HEK293 (cell line): ENCODE results near the gene TSR1.
A peak's percentile ranks its signal among the peaks of the same experiment; 100 is the strongest.

Source experiments
- BCL11A ChIP-seq: fragments of 450-650 bp; formaldehyde crosslinking; IDR thresholded peaks from 2 replicates; pipeline ENCODE4 v1.5.1; 2016; ENCODE audit warnings: low read depth, missing biosample characterization, missing genetic modification characterization
- GFI1B ChIP-seq: fragments of 450-650 bp; formaldehyde crosslinking; IDR thresholded peaks from 2 replicates; pipeline ENCODE4 v1.5.1; 2016; ENCODE audit warnings: missing biosample characterization, missing genetic modification characterization
- MZF1 ChIP-seq: fragments of 450-650 bp; formaldehyde crosslinking; IDR thresholded peaks from 2 replicates; pipeline ENCODE4 v1.5.1; 2017; ENCODE audit warnings: missing biosample characterization, missing genetic modification characterization, borderline replicate concordance
- ZBTB20 ChIP-seq: fragments of 450-650 bp; formaldehyde crosslinking; IDR thresholded peaks from 2 replicates; pipeline ENCODE4 v1.5.1; 2016; ENCODE audit warnings: missing biosample characterization, missing genetic modification characterization
- ZEB2 ChIP-seq: fragments of 450-650 bp; formaldehyde crosslinking; IDR thresholded peaks from 2 replicates; pipeline ENCODE4 v1.5.1; 2016; ENCODE audit warnings: missing biosample characterization, missing genetic modification characterization
- ZFP3 ChIP-seq: fragments of 450-650 bp; formaldehyde crosslinking; IDR thresholded peaks from 2 replicates; pipeline ENCODE4 v1.5.1; 2016; ENCODE audit warnings: low read depth, missing biosample characterization, missing genetic modification characterization
- ZFP69B ChIP-seq: fragments of 450-650 bp; formaldehyde crosslinking; IDR thresholded peaks from 2 replicates; pipeline ENCODE4 v1.5.1; 2016; ENCODE audit warnings: missing biosample characterization, missing genetic modification characterization
- ZNF138 ChIP-seq: fragments of 450-650 bp; formaldehyde crosslinking; IDR thresholded peaks from 2 replicates; pipeline ENCODE4 v1.5.1; 2016; ENCODE audit warnings: missing biosample characterization, missing genetic modification characterization, borderline replicate concordance
- ZNF146 ChIP-seq: fragments of 450-650 bp; formaldehyde crosslinking; IDR thresholded peaks from 2 replicates; pipeline ENCODE4 v1.5.1; 2016; ENCODE audit warnings: missing biosample characterization, missing genetic modification characterization
- ZNF155 ChIP-seq: fragments of 450-650 bp; formaldehyde crosslinking; IDR thresholded peaks from 2 replicates; pipeline ENCODE4 v1.5.1; 2016; ENCODE audit warnings: missing biosample characterization, missing genetic modification characterization
- ZNF184 ChIP-seq: fragments of 450-650 bp; IDR thresholded peaks from 2 replicates; pipeline ENCODE4 v1.5.1; 2018; ENCODE audit warnings: missing biosample characterization, mild to moderate bottlenecking, missing genetic modification characterization
- ZNF211 ChIP-seq: fragments of 450-650 bp; formaldehyde crosslinking; IDR thresholded peaks from 2 replicates; pipeline ENCODE4 v1.5.1; 2016; ENCODE audit warnings: low read depth, missing biosample characterization, missing genetic modification characterization
- ZNF324 ChIP-seq: fragments of 450-650 bp; formaldehyde crosslinking; IDR thresholded peaks from 2 replicates; pipeline ENCODE4 v1.5.1; 2016; ENCODE audit warnings: missing biosample characterization, missing genetic modification characterization
- ZNF335 ChIP-seq: fragments of 450-650 bp; formaldehyde crosslinking; conservative IDR thresholded peaks from 2 replicates; pipeline ENCODE4 v1.5.1; 2016; ENCODE audit warnings: missing biosample characterization, missing genetic modification characterization
- ZNF391 ChIP-seq: fragments of 450-650 bp; formaldehyde crosslinking; IDR thresholded peaks from 2 replicates; pipeline ENCODE4 v1.5.1; 2016; ENCODE audit warnings: low read depth, missing biosample characterization, missing genetic modification characterization, borderline replicate concordance
- ZNF404 ChIP-seq: fragments of 450-650 bp; formaldehyde crosslinking; IDR thresholded peaks from 2 replicates; pipeline ENCODE4 v1.5.1; 2017; ENCODE audit warnings: missing biosample characterization, missing genetic modification characterization
- ZNF416 ChIP-seq: fragments of 450-650 bp; formaldehyde crosslinking; IDR thresholded peaks from 2 replicates; pipeline ENCODE4 v1.5.1; 2016; ENCODE audit warnings: missing biosample characterization, missing genetic modification characterization
- ZNF488 ChIP-seq: fragments of 450-650 bp; formaldehyde crosslinking; IDR thresholded peaks from 2 replicates; pipeline ENCODE4 v1.5.1; 2016; ENCODE audit warnings: missing biosample characterization, missing genetic modification characterization
- ZNF514 ChIP-seq: fragments of 450-650 bp; formaldehyde crosslinking; IDR thresholded peaks from 2 replicates; pipeline ENCODE4 v1.5.1; 2016; ENCODE audit warnings: missing biosample characterization, missing genetic modification characterization
- ZNF571 ChIP-seq: fragments of 450-650 bp; formaldehyde crosslinking; IDR thresholded peaks from 2 replicates; pipeline ENCODE4 v1.5.0; 2017; ENCODE audit warnings: missing biosample characterization, missing genetic modification characterization
- ZNF624 ChIP-seq: fragments of 450-650 bp; formaldehyde crosslinking; IDR thresholded peaks from 2 replicates; pipeline ENCODE4 v1.5.1; 2017; ENCODE audit warnings: missing biosample characterization, missing genetic modification characterization
- ZNF626 ChIP-seq: fragments of 450-650 bp; sonication (Bioruptor Pico); formaldehyde crosslinking; IDR thresholded peaks from 2 replicates; pipeline ENCODE4 v1.5.1; 2018; ENCODE audit warnings: missing biosample characterization, missing genetic modification characterization, inconsistent platforms
- ZNF692 ChIP-seq: fragments of 450-650 bp; formaldehyde crosslinking; IDR thresholded peaks from 2 replicates; pipeline ENCODE4 v1.5.1; 2016; ENCODE audit warnings: missing biosample characterization, missing genetic modification characterization
- ZNF707 ChIP-seq: fragments of 450-650 bp; formaldehyde crosslinking; IDR thresholded peaks from 2 replicates; pipeline ENCODE4 v1.5.1; 2016; ENCODE audit warnings: missing biosample characterization, missing genetic modification characterization
- ZNF76 ChIP-seq: fragments of 450-650 bp; formaldehyde crosslinking; IDR thresholded peaks from 2 replicates; pipeline ENCODE4; 2016; ENCODE audit warnings: low read depth, missing biosample characterization, missing genetic modification characterization, borderline replicate concordance
- ZNF777 ChIP-seq: fragments of 450-650 bp; formaldehyde crosslinking; IDR thresholded peaks from 2 replicates; pipeline ENCODE4 v1.5.1; 2017; ENCODE audit warnings: missing biosample characterization, missing genetic modification characterization, borderline replicate concordance
- ZXDB ChIP-seq: fragments of 450-650 bp; formaldehyde crosslinking; IDR thresholded peaks from 2 replicates; pipeline ENCODE4 v1.5.1; 2016; ENCODE audit warnings: missing biosample characterization, missing genetic modification characterization
- TF ChIP-seq, protein P1 (sequence below): fragments of 450-650 bp; formaldehyde crosslinking; IDR thresholded peaks from 2 replicates; pipeline ENCODE4 v1.5.1; 2016; ENCODE audit warnings: missing biosample characterization, missing genetic modification characterization
- TF ChIP-seq, protein P2 (sequence below): fragments of 450-650 bp; IDR thresholded peaks from 2 replicates; pipeline ENCODE4 v1.5.1; 2018; ENCODE audit warnings: missing biosample characterization, missing genetic modification characterization
- TF ChIP-seq, protein P3 (sequence below): fragments of 450-650 bp; formaldehyde crosslinking; IDR thresholded peaks from 2 replicates; pipeline ENCODE4; 2016; ENCODE audit warnings: missing biosample characterization, missing genetic modification characterization
- TF ChIP-seq, protein P4 (sequence below): fragments of 450-650 bp; formaldehyde crosslinking; IDR thresholded peaks from 2 replicates; pipeline ENCODE4 v1.5.1; 2016; ENCODE audit warnings: missing biosample characterization, missing genetic modification characterization

TSR1 gene

DNA sequence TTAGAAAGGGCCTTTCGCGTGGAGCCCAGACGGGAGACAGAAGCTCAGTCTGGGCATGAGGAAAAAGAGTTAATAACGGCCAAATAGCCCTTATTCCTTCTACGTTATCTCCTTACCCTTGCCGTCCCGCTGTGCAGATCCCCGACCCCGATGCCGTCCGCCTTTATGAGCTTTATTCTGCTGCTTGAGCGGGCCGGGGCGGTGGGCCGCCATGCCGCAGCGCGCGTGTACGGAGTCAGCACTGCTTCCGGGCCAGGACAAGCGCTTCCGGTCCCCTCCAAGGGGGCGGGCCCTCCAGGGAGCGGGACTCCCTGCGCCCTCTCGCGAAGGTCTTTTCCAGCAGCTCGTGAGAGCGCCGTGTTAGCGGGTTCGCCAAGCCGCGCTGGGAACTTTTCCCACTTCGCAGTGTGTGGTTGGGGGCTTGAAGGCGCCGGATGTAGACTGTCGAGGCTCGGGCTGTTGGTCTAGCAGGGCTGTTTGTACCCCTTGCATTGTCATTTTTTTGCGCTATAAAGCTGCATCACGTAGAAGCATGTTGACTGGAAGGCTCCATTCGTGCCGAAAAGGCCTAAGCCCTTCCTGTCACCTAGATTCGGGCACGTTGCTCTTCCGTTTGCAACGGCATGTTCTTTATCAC is at the start of gene TSR1 (continued):
- TF ChIP-seq, protein P1, sequence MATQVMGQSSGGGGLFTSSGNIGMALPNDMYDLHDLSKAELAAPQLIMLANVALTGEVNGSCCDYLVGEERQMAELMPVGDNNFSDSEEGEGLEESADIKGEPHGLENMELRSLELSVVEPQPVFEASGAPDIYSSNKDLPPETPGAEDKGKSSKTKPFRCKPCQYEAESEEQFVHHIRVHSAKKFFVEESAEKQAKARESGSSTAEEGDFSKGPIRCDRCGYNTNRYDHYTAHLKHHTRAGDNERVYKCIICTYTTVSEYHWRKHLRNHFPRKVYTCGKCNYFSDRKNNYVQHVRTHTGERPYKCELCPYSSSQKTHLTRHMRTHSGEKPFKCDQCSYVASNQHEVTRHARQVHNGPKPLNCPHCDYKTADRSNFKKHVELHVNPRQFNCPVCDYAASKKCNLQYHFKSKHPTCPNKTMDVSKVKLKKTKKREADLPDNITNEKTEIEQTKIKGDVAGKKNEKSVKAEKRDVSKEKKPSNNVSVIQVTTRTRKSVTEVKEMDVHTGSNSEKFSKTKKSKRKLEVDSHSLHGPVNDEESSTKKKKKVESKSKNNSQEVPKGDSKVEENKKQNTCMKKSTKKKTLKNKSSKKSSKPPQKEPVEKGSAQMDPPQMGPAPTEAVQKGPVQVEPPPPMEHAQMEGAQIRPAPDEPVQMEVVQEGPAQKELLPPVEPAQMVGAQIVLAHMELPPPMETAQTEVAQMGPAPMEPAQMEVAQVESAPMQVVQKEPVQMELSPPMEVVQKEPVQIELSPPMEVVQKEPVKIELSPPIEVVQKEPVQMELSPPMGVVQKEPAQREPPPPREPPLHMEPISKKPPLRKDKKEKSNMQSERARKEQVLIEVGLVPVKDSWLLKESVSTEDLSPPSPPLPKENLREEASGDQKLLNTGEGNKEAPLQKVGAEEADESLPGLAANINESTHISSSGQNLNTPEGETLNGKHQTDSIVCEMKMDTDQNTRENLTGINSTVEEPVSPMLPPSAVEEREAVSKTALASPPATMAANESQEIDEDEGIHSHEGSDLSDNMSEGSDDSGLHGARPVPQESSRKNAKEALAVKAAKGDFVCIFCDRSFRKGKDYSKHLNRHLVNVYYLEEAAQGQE (tag by site-specific recombination) = no peak
- TF ChIP-seq BCL11A (tag by site-specific recombination) = no peak
- no peak for TF ChIP-seq ZNF184
- TF ChIP-seq ZNF211 = no peak
- no peak for TF ChIP-seq ZFP3
- TF ChIP-seq GFI1B (tag by site-specific recombination) = no peak
- no peak for TF ChIP-seq ZNF335 (tag by site-specific recombination)
- TF ChIP-seq ZNF146 (tag by site-specific recombination) = no peak
- TF ChIP-seq MZF1 (tag by site-specific recombination) = no peak; the same call in 1 of the 2 replicates
- TF ChIP-seq ZNF391 = no peak
- TF ChIP-seq ZNF76 = peak; percentile 75; the same call in 1 of the 2 replicates
- TF ChIP-seq ZNF514 (tag by site-specific recombination) = no peak
- TF ChIP-seq ZNF571 (tag by site-specific recombination) = no peak
- no peak for TF ChIP-seq ZNF626 (tag by site-specific recombination)
- TF ChIP-seq ZNF155 (tag by site-specific recombination) = no peak
- TF ChIP-seq, protein P2, sequence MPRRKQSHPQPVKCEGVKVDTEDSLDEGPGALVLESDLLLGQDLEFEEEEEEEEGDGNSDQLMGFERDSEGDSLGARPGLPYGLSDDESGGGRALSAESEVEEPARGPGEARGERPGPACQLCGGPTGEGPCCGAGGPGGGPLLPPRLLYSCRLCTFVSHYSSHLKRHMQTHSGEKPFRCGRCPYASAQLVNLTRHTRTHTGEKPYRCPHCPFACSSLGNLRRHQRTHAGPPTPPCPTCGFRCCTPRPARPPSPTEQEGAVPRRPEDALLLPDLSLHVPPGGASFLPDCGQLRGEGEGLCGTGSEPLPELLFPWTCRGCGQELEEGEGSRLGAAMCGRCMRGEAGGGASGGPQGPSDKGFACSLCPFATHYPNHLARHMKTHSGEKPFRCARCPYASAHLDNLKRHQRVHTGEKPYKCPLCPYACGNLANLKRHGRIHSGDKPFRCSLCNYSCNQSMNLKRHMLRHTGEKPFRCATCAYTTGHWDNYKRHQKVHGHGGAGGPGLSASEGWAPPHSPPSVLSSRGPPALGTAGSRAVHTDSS (tag by site-specific recombination) = no peak
- no peak for TF ChIP-seq ZNF416 (tag by site-specific recombination)
- TF ChIP-seq ZNF404 = no peak
- no peak for TF ChIP-seq ZNF138 (tag by site-specific recombination)
- TF ChIP-seq, protein P3, sequence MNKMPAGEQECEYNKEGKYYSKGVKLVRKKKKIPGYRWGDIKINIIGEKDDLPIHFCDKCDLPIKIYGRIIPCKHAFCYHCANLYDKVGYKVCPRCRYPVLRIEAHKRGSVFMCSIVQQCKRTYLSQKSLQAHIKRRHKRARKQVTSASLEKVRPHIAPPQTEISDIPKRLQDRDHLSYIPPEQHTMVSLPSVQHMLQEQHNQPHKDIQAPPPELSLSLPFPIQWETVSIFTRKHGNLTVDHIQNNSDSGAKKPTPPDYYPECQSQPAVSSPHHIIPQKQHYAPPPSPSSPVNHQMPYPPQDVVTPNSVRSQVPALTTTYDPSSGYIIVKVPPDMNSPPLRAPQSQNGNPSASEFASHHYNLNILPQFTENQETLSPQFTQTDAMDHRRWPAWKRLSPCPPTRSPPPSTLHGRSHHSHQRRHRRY (tag by site-specific recombination) = no peak
- no peak; the same call in 1 of the 2 replicates for TF ChIP-seq ZNF692 (tag by site-specific recombination)
- TF ChIP-seq ZNF488 (tag by site-specific recombination) = no peak
- TF ChIP-seq ZNF624 (tag by site-specific recombination) = no peak
- no peak; the same call in 1 of the 2 replicates for TF ChIP-seq ZNF777 (tag by site-specific recombination)
- TF ChIP-seq ZNF324 = peak; percentile 21; the same call in 1 of the 2 replicates
- no peak for TF ChIP-seq ZNF707 (tag by site-specific recombination)
- TF ChIP-seq ZFP69B (tag by site-specific recombination) = 0 out of 2 replicates have a peak, but pooled peaks have one; percentile 18
- peak; percentile 88 for TF ChIP-seq ZEB2 (tag by site-specific recombination)
- TF ChIP-seq ZXDB (tag by site-specific recombination) = peak; percentile 76
- TF ChIP-seq, protein P4, sequence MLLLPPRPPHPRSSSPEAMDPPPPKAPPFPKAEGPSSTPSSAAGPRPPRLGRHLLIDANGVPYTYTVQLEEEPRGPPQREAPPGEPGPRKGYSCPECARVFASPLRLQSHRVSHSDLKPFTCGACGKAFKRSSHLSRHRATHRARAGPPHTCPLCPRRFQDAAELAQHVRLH (tag by site-specific recombination) = peak; percentile 60; the same call in 1 of the 2 replicates
- peak; percentile 62; the same call in 1 of the 2 replicates for TF ChIP-seq ZBTB20
